Measurements from ENCODE around the gene TSHR. TPM values are rescaled to one million over a fixed set of nuclear protein-coding genes. Genes with fewer than 3 reads are reported as not detected.

Gene TSHR
- total RNA-seq, 1 experiment from 2014 or later = not detected

- H3K36me3 Mint-ChIP-seq = no peaks in the 10 kb centered on the region
- H3K9me3 Mint-ChIP-seq = no peaks in the 10 kb centered on the region
- H3K4me3 Mint-ChIP-seq = no peak overlapping the region
- H3K27me3 Mint-ChIP-seq (ENCODE audit: low read depth) = no peaks in the 10 kb centered on the region
- ATAC-seq = no peak
- ChIA-PET CTCF (no interaction called here), POLR2A (no interaction called here)
- no peak for DNase-seq (ENCODE audit: low spot score)
- H3K27ac Mint-ChIP-seq = no peak overlapping the region
- no peaks in the 10 kb centered on the region for H3K4me1 Mint-ChIP-seq
- TF ChIP-seq, protein P1, sequence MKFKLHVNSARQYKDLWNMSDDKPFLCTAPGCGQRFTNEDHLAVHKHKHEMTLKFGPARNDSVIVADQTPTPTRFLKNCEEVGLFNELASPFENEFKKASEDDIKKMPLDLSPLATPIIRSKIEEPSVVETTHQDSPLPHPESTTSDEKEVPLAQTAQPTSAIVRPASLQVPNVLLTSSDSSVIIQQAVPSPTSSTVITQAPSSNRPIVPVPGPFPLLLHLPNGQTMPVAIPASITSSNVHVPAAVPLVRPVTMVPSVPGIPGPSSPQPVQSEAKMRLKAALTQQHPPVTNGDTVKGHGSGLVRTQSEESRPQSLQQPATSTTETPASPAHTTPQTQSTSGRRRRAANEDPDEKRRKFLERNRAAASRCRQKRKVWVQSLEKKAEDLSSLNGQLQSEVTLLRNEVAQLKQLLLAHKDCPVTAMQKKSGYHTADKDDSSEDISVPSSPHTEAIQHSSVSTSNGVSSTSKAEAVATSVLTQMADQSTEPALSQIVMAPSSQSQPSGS (CRISPR knock-in tag; IDR thresholded peaks at IDR 0.05; ENCODE audit: borderline replicate concordance, low read depth) = no peak
- TF ChIP-seq NR3C1 (CRISPR knock-in tag; conservative IDR thresholded peaks at IDR 0.05; ENCODE audit: low read depth) (no peak), FOXP1 (CRISPR knock-in tag; IDR thresholded peaks at IDR 0.05; ENCODE audit: borderline replicate concordance) (no peak), FOXJ3 (CRISPR knock-in tag; IDR thresholded peaks at IDR 0.05; ENCODE audit: borderline replicate concordance) (no peak)
- TF ChIP-seq, protein P2, sequence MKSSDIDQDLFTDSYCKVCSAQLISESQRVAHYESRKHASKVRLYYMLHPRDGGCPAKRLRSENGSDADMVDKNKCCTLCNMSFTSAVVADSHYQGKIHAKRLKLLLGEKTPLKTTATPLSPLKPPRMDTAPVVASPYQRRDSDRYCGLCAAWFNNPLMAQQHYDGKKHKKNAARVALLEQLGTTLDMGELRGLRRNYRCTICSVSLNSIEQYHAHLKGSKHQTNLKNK (CRISPR knock-in tag; IDR thresholded peaks at IDR 0.05) = no peak
Observed at GRCh38 chr14:81005540-81006228, 50.3 kb downstream of the TSHR start.

DNA sequence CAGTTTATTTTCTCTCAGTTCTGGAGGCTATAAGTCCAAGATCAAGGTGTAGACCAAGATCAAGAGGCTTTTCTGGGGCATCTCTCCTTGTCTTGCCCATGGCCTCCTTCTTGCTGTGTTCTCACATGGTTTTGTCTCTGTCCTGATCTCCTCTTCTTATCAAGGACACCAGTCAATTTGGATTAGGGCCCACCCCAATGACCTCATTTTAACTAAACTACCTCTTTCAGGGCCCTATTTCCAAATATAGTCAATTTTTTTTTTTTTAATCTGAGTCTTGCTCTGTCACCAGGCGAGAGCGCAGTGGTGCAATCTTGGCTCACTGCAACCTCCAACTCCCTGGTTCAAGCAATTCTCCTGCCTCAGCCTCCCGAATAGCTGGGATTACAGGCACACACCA, 50.8 kb downstream of the TSHR start:
- H3K36me3 Mint-ChIP-seq = no peaks in the 10 kb centered on the region
- H3K27ac Mint-ChIP-seq = no peak overlapping the region
- no peak overlapping the region for H3K4me3 Mint-ChIP-seq
- no peaks in the 10 kb centered on the region for H3K4me1 Mint-ChIP-seq
- DNase-seq (ENCODE audit: low spot score) (no peak), ATAC-seq (no peak)
- no peak for TF ChIP-seq SOX15 (CRISPR knock-in tag; IDR thresholded peaks at IDR 0.05)
- no peak for TF ChIP-seq ZNF416 (CRISPR knock-in tag; IDR thresholded peaks at IDR 0.05)
- no peak for TF ChIP-seq ZNF396 (CRISPR knock-in tag; IDR thresholded peaks at IDR 0.05; ENCODE audit: borderline replicate concordance)
- no peak for TF ChIP-seq MYBL2 (CRISPR knock-in tag; IDR thresholded peaks at IDR 0.05)
- TF ChIP-seq CDX4 (CRISPR knock-in tag; IDR thresholded peaks at IDR 0.05; ENCODE audit: borderline replicate concordance) = no peak
- no peaks in the 10 kb centered on the region for H3K9me3 Mint-ChIP-seq
- no peaks in the 10 kb centered on the region for H3K27me3 Mint-ChIP-seq (ENCODE audit: low read depth)
- POLR2A ChIA-PET = no interaction called here
- CTCF ChIA-PET = no interaction called here

GRCh38 chr14:81007131-81007530, 51.7 kb downstream of the TSHR start:
- Mint-ChIP-seq H3K27me3 (ENCODE audit: low read depth) (no peaks in the 10 kb centered on the region), H3K4me3 (no peak overlapping the region), H3K9me3 (no peaks in the 10 kb centered on the region), H3K36me3 (no peaks in the 10 kb centered on the region), H3K27ac (no peak overlapping the region), H3K4me1 (no peaks in the 10 kb centered on the region)
- DNase-seq (ENCODE audit: low spot score) (no peak), ATAC-seq (no peak)
- ChIA-PET POLR2A (no interaction called here), CTCF (no interaction called here)
- TF ChIP-seq ELF4 (CRISPR knock-in tag; IDR thresholded peaks at IDR 0.05; ENCODE audit: low read depth) = no peak
- no peak for TF ChIP-seq TCF7 (CRISPR knock-in tag; IDR thresholded peaks at IDR 0.05; ENCODE audit: low read depth)
- no peak for TF ChIP-seq ZNF317 (CRISPR knock-in tag; IDR thresholded peaks at IDR 0.05; ENCODE audit: borderline replicate concordance, low read depth)
- no peak for TF ChIP-seq USF1 (CRISPR knock-in tag; IDR thresholded peaks at IDR 0.05)
- no peak for TF ChIP-seq ATF6 (CRISPR knock-in tag; IDR thresholded peaks at IDR 0.05)
- TF ChIP-seq, protein P3, sequence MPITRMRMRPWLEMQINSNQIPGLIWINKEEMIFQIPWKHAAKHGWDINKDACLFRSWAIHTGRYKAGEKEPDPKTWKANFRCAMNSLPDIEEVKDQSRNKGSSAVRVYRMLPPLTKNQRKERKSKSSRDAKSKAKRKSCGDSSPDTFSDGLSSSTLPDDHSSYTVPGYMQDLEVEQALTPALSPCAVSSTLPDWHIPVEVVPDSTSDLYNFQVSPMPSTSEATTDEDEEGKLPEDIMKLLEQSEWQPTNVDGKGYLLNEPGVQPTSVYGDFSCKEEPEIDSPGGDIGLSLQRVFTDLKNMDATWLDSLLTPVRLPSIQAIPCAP (CRISPR knock-in tag; IDR thresholded peaks at IDR 0.05) = no peak
- no peak for TF ChIP-seq AR (CRISPR knock-in tag; IDR thresholded peaks at IDR 0.05)
- no peak for TF ChIP-seq PREB (CRISPR knock-in tag; IDR thresholded peaks at IDR 0.05; ENCODE audit: borderline replicate concordance)
- no peak for TF ChIP-seq SOX15 (CRISPR knock-in tag; IDR thresholded peaks at IDR 0.05)
